ENCODE results near the gene EXOC3L4. TPM values are rescaled to one million over a fixed set of nuclear protein-coding genes. Genes with fewer than 3 reads are reported as not detected.

EXOC3L4 gene
- total and polyA plus RNA-seq, 2 experiments from 2014 or later, result not detected

DNA sequence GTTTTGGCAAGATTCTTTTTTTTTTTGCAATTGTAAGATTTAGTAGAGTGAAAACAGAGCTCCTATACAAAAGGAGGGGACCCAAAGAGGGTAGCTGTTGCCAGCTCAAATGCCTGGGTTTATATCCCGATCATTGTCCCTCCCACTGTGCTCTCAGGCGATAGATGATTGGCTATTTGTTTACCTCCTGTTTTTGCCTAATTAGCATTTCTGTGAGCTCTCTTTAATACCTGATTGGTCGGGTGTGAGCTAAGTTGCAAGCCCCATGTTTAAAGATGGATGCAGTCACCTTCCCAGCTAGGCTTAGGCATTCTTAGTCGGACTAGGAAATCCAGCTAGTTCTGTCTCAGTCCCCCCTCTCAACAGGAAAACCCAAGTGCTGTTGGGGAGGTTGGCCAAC lies 1.9 kb downstream of the EXOC3L4 start:
- Histone ChIP-seq H4K20me1 (ENCODE audit: insufficient read depth) (no peaks in the 10 kb centered on the region), H3K9me2 (ENCODE audit: insufficient read depth) (no peaks in the 10 kb centered on the region), H3K9ac (no peak overlapping the region), H3K27me3 (replicated peaks; ENCODE audit: insufficient read depth) (no peaks in the 10 kb centered on the region; the same call in 1 of the 2 replicates), H3K4me2 (ENCODE audit: unreplicated experiment) (no peak overlapping the region), H3K79me2 (ENCODE audit: insufficient read depth) (no peaks in the 10 kb centered on the region), H3K4me1 (ENCODE audit: insufficient read depth) (no peaks in the 10 kb centered on the region), H3K9me3 (ENCODE audit: low read depth) (no peaks in the 10 kb centered on the region), H3F3A (ENCODE audit: insufficient read depth) (no peaks in the 10 kb centered on the region), H3K36me3 (ENCODE audit: low read depth) (no peaks in the 10 kb centered on the region), H2AFZ (no peak overlapping the region), H3K4me3 (no peak overlapping the region), H3K27ac (no peak overlapping the region)
- in situ Hi-C loops (cut with MboI), result no loop called here
- TF ChIP-seq EZH2phosphoT487 (IDR thresholded peaks at IDR 0.05; ENCODE audit: insufficient read depth, low read depth) (no peak), EZH2 (IDR thresholded peaks at IDR 0.05; ENCODE audit: insufficient read depth, poor library complexity, severe bottlenecking) (no peak)
- no peak for DNase-seq
- 38 to 43% methylated on average over 4 of the region's 4 CpGs for WGBS, 2 experiments (ENCODE audit: low coverage in 1 of 2, low lambda C conversion rate in 2 of 2, missing lambda C conversion rate in 2 of 2)

DNA sequence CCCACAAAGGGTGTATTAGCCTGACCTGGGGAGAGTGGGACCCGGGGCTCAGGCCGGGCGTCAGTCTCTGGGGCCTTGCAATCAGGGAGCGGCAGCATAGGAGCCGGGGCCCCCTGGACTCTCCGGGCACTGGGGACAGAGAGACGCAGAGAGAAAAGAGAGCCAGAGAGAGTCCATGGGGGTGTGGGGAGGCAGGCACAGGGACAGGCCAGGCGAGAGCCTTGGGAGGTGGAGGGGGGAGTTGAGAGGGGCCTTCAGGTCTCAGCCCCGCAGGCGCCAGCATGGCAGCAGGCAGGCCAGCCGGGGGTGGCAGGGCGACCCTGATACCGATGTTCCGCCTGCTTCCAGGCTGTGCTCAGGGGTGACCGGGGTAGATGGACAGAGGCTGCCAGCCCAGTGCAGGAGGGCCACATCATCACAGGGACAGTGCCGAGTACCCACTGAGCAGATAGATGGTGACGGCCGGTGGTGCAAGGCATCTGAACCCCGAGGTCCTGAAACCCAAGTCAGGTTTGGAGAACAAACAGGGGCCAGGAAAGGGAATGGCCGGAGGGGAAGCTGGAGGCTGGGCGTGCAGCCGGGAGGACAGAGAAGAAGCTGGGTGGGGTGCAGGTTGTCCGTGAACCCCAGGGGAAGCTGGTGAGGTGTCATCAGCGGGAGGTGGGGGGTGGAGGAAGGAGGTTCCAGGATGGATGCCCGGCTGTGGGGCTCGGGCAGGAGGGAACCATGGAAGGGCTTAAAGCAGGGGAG lies 2.9 kb downstream of the EXOC3L4 start:
- H3K4me1 ChIP-seq (ENCODE audit: insufficient read depth), result no peaks in the 10 kb centered on the region
- H4K20me1 ChIP-seq (ENCODE audit: insufficient read depth), result no peaks in the 10 kb centered on the region
- no peak overlapping the region for H3K4me2 ChIP-seq (ENCODE audit: unreplicated experiment)
- no peaks in the 10 kb centered on the region; the same call in 1 of the 2 replicates for H3K27me3 ChIP-seq (replicated peaks; ENCODE audit: insufficient read depth)
- H3K79me2 ChIP-seq (ENCODE audit: insufficient read depth), result no peaks in the 10 kb centered on the region
- TF ChIP-seq EZH2phosphoT487 (IDR thresholded peaks at IDR 0.05; ENCODE audit: insufficient read depth, low read depth) (no peak), EZH2 (IDR thresholded peaks at IDR 0.05; ENCODE audit: insufficient read depth, poor library complexity, severe bottlenecking) (no peak)
- no peaks in the 10 kb centered on the region for H3F3A ChIP-seq (ENCODE audit: insufficient read depth)
- WGBS, 2 experiments (ENCODE audit: low coverage in 1 of 2, low lambda C conversion rate in 2 of 2, missing lambda C conversion rate in 2 of 2), result 76 to 77% methylated on average over 26 of the region's 26 CpGs
- H3K9ac ChIP-seq, result no peak overlapping the region
- H3K9me3 ChIP-seq (ENCODE audit: low read depth), result no peaks in the 10 kb centered on the region
- DNase-seq, result no peak
- H3K9me2 ChIP-seq (ENCODE audit: insufficient read depth), result no peaks in the 10 kb centered on the region
- H3K36me3 ChIP-seq (ENCODE audit: low read depth), result no peaks in the 10 kb centered on the region
- H2AFZ ChIP-seq, result no peak overlapping the region
- in situ Hi-C loops (cut with MboI), result no loop called here
- H3K4me3 ChIP-seq, result no peak overlapping the region
- no peak overlapping the region for H3K27ac ChIP-seq

DNA sequence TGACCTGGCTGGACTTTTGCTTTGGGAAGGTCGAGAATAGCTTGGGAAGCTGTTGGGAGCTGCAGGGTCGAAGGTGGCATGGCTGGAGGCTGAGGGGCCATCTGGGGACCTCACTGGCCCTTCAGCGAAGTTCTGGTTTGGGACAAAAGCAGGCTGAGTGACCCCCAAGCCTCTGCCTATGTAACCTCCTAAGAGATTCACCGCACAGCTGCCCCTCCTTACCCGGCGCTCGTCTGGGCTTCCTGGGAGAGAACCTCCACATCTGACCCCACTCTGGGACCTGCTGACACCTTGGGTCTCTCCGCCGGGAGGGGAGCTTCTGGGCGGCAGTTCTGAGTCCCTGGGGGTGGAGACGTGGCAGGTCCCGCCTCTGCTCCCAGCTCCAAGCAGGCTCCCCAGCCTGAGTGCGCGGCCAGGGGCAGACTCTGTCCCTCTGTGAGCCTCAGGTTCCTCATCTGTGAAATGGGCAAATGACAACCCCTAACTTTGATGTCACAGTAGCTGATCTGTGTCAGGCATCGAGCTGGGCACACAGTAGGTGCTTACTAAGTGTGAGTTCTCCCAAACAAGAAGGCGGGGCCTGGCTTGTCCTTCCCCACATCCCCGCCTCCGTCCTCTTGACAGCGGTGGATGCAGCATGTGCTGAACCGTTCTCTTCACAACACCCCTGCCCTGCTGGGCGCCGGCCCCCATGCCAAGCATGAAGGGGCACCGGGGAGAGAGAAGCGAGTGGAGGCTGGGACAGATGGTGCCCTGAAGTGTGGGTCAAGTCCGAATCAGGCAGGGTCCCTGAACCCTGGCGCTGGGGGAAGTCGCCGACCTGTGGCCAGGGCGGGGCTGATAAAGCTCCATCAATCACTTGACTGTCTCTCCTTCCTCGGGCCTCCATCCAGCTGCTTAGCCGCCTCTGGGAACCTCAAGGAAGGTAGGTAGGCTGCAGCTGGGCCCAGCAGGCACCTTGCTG lies 3.8 kb downstream of the EXOC3L4 start:
- H2AFZ ChIP-seq, result no peak overlapping the region
- no peak overlapping the region for H3K27ac ChIP-seq
- no peaks in the 10 kb centered on the region for H3K9me3 ChIP-seq (ENCODE audit: low read depth)
- H3K4me3 ChIP-seq, result no peak overlapping the region
- no peaks in the 10 kb centered on the region for H3K36me3 ChIP-seq (ENCODE audit: low read depth)
- no peak for DNase-seq
- no peak overlapping the region for H3K4me2 ChIP-seq (ENCODE audit: unreplicated experiment)
- H3K9me2 ChIP-seq (ENCODE audit: insufficient read depth), result no peaks in the 10 kb centered on the region
- no peaks in the 10 kb centered on the region for H3F3A ChIP-seq (ENCODE audit: insufficient read depth)
- WGBS, 2 experiments (ENCODE audit: low coverage in 1 of 2, low lambda C conversion rate in 2 of 2, missing lambda C conversion rate in 2 of 2), result 73 to 74% methylated on average over 30 of the region's 31 CpGs
- peaks cover 8% of the 10 kb centered on the region for H3K27me3 ChIP-seq (replicated peaks; ENCODE audit: insufficient read depth)
- in situ Hi-C loops (cut with MboI), result no loop called here
- TF ChIP-seq EZH2 (IDR thresholded peaks at IDR 0.05; ENCODE audit: insufficient read depth, poor library complexity, severe bottlenecking) (no peak), EZH2phosphoT487 (IDR thresholded peaks at IDR 0.05; ENCODE audit: insufficient read depth, low read depth) (no peak)
- no peaks in the 10 kb centered on the region for H3K79me2 ChIP-seq (ENCODE audit: insufficient read depth)
- no peaks in the 10 kb centered on the region for H3K4me1 ChIP-seq (ENCODE audit: insufficient read depth)
- H3K9ac ChIP-seq, result no peak overlapping the region
- H4K20me1 ChIP-seq (ENCODE audit: insufficient read depth), result no peaks in the 10 kb centered on the region

DNA sequence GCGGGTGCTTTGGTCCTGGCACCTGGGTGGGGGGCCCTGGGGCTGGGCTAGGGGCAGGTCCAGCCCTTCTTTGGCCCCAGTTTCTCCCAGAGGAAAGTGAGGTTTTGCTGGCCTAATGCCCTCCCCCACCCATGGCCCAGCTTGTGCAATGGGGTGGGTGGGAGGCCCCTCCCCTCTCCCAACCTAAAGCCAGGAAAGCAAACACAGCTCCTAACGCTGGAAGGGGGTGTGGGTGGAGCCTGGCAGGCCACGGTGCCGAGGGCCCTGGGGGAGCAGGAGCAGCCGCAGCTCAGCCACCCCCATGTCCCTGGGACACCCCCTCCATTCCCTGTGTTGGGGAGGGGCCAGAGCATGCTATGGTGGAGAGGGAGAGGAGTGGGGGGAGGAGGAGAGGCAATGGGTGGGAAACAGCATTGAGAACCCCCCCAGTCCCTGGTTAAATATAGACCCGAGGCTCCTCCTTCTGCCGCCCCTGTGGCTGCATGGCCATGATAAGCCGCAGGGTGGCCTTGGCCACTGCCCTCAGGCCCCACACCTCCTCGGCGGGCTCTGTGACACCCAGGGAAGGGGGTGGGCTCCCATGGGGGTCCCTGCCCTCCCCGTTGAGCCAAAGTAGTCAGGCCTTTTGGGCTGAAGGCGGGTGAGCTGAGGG lies 4.7 kb downstream of the EXOC3L4 start:
- Histone ChIP-seq H3K4me1 (ENCODE audit: insufficient read depth) (no peaks in the 10 kb centered on the region), H4K20me1 (ENCODE audit: insufficient read depth) (no peaks in the 10 kb centered on the region), H3K9me3 (ENCODE audit: low read depth) (no peaks in the 10 kb centered on the region), H3F3A (ENCODE audit: insufficient read depth) (no peaks in the 10 kb centered on the region), H2AFZ (no peak overlapping the region), H3K79me2 (ENCODE audit: insufficient read depth) (no peaks in the 10 kb centered on the region), H3K9me2 (ENCODE audit: insufficient read depth) (no peaks in the 10 kb centered on the region), H3K36me3 (ENCODE audit: low read depth) (no peaks in the 10 kb centered on the region), H3K4me3 (no peak overlapping the region), H3K27me3 (replicated peaks; ENCODE audit: insufficient read depth) (peaks cover 16% of the 10 kb centered on the region), H3K4me2 (ENCODE audit: unreplicated experiment) (no peak overlapping the region), H3K9ac (no peak overlapping the region), H3K27ac (no peak overlapping the region)
- no peak for TF ChIP-seq EZH2phosphoT487 (IDR thresholded peaks at IDR 0.05; ENCODE audit: insufficient read depth, low read depth)
- no peak for TF ChIP-seq EZH2 (IDR thresholded peaks at IDR 0.05; ENCODE audit: insufficient read depth, poor library complexity, severe bottlenecking)
- WGBS, 2 experiments (ENCODE audit: low coverage in 1 of 2, low lambda C conversion rate in 2 of 2, missing lambda C conversion rate in 2 of 2), result 69 to 79% methylated on average over 8 to 10 of the region's 12 CpGs
- in situ Hi-C loops (cut with MboI), result no loop called here
- DNase-seq, result no peak

Data from GM23248 (cell line).